NT2/D1 (cell line): Measurements from ENCODE around the gene INTS2.
"Not testable (repeated sequence)": the region's sequence is repeated elsewhere in the genome, so short reads cannot be mapped to it uniquely, and the experiment has no call there.

Source experiments
- DNase-seq: peaks from one replicate; pipeline ENCODE4 v3.0.0-alpha.2; 2011; ENCODE audit warnings: low read depth, low spot score
- H3K27me3 ChIP-seq: 2 replicates; pipeline ENCODE4 v1.6.0; 2011; ENCODE audit warnings: mild to moderate bottlenecking; ENCODE audit not compliant: insufficient read length, insufficient read depth
- H3K36me3 ChIP-seq: 2 replicates; pipeline ENCODE4 v1.6.1; 2011; ENCODE audit warnings: mild to moderate bottlenecking, low read length, mixed read lengths; ENCODE audit not compliant: insufficient read depth, insufficient read length
- H3K4me1 ChIP-seq: 2 replicates; pipeline ENCODE4 v1.5.1; 2011; ENCODE audit not compliant: insufficient read depth, insufficient read length
- H3K4me3 ChIP-seq: 2 replicates; pipeline ENCODE4 v1.5.1; 2011; ENCODE audit warnings: low read depth; ENCODE audit not compliant: insufficient read length
- H3K9ac ChIP-seq: 2 replicates; pipeline ENCODE4 v1.6.0; 2011; ENCODE audit warnings: low read depth; ENCODE audit not compliant: insufficient read length
- H3K9me3 ChIP-seq: 2 replicates; pipeline ENCODE4 v1.5.1; 2011; ENCODE audit warnings: mild to moderate bottlenecking, low read length; ENCODE audit not compliant: insufficient read depth
- SUZ12 ChIP-seq: IDR thresholded peaks from 2 replicates; pipeline ENCODE4 v1.6.1; 2011; ENCODE audit not compliant: insufficient read length, insufficient read depth; ENCODE audit errors: extremely low read depth
- YY1 ChIP-seq: IDR thresholded peaks from 2 replicates; pipeline ENCODE4 v1.6.1; 2011; ENCODE audit not compliant: insufficient read length, insufficient read depth
- ZNF274 ChIP-seq: IDR thresholded peaks from 2 replicates; pipeline ENCODE4 v1.6.1; 2011; ENCODE audit warnings: mild to moderate bottlenecking, low read depth, low read length

Gene INTS2

DNA sequence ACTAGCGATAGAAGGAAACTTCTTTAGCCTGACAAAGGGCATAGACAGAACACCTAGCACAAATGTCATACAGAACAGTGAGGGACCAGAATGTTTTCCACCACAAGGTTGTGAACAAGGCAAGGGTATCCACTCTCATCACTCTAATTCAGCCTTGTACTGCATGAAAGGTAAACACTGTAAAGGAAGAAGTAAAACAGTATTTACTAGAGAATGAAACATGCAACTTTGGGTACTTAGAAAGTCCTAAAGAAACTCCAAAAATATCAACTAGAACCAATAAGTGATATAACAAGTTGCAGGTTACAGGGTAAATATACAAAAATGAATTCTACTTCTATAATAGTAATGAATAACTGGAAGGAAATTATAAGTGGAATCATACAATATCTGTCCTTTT is 96.7 kb downstream of the INTS2 start:
- H3K36me3 ChIP-seq: peaks cover 6% of the 10 kb centered on the region
- H3K9me3 ChIP-seq: peaks cover 11% of the 10 kb centered on the region
- no peak for TF ChIP-seq YY1
- TF ChIP-seq ZNF274: no peak
- TF ChIP-seq SUZ12: no peak
- no peak for DNase-seq
- no peak overlapping the region for H3K4me3 ChIP-seq
- H3K9ac ChIP-seq: no peak overlapping the region
- no peaks in the 10 kb centered on the region for H3K4me1 ChIP-seq
- no peaks in the 10 kb centered on the region for H3K27me3 ChIP-seq

DNA sequence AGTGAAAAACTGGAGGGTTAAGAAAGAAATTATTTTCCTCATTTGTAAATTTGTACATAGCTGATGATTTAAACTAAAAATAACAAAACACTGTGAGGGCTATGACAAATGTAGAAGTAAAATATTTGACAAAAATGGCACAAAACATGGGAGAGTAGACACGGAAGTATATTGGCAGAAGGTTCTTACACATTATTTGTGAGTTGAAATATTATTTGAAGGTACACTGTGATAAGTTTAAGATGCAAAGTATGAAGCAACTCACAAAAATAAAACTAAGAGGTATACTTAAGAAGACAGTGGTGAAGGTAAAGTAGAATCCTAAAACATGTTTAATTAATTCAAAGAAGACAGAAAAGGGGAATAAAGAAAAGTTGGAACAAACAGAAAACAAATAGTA is 99.1 kb downstream of the INTS2 start:
- Histone ChIP-seq H3K4me3 (no peak overlapping the region), H3K9ac (no peak overlapping the region), H3K27me3 (no peaks in the 10 kb centered on the region), H3K9me3 (peaks cover 11% of the 10 kb centered on the region), H3K4me1 (no peaks in the 10 kb centered on the region), H3K36me3 (peaks cover 6% of the 10 kb centered on the region)
- no peak for DNase-seq
- TF ChIP-seq YY1: no peak
- no peak for TF ChIP-seq SUZ12
- no peak for TF ChIP-seq ZNF274

DNA sequence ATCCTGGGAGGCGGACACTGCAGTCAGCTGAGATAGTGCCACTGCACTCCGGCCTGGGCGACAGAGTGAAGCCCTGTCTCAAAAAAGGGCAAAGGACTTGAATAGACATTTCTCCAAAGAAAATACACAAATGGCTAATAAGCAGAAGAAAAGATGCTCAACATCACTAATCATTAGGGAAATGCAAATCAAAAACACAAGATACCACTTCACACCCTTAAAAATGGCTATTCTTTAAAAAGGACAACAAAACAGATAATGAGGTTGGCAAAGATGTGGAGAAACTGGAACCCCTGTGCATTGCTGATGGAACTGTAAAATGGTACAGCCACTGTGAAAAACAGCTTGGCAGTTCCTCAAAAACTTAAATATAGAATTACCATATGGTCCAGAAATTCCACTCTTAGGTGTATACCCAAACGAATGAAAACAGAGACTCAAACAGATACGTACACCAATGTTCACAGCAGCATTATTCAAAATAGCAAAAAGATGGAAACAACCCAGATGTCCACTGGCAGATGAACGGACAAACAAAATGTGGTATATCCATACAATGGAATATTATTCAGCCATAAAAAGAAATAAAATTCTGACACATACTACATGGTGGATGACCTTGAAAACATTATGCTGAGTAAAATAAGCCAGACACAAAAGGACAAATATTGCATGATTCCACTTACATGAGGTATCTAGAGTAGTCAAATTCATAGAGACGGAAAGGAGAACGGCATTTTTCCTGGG is 100.0 kb downstream of the INTS2 start:
- Histone ChIP-seq H3K36me3 (peaks cover 6% of the 10 kb centered on the region), H3K27me3 (no peaks in the 10 kb centered on the region), H3K4me1 (no peaks in the 10 kb centered on the region), H3K9ac (no peak overlapping the region), H3K4me3 (no peak overlapping the region), H3K9me3 (peaks cover 11% of the 10 kb centered on the region)
- TF ChIP-seq SUZ12 (no peak), YY1 (no peak), ZNF274 (no peak)
- no peak for DNase-seq

- not testable (repeated sequence) for H3K4me3 ChIP-seq, H3K4me1 ChIP-seq, DNase-seq, H3K27me3 ChIP-seq, H3K9ac ChIP-seq, H3K36me3 ChIP-seq
- peaks cover 11% of the 10 kb centered on the region for H3K9me3 ChIP-seq
Observed at GRCh38 chr17:61826866-61827265, 100.9 kb downstream of the INTS2 start.

DNA sequence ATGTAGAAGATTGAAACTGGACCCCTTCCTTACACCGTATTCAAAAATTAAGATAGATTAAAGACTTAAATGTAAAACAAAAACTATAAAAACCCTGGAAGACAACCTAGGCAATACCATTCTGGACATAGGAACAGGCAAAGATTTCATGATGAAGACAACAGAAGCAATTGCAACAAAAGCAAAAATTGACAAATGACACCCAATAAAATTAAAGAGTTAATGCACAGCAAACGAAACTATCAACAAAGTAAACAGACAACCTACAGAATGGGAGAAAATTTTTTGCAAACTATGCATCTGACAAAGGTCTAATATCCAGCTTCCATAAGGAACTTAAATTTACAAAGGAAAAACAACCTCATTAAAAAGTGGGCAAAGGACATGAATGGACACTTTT is 101.6 kb downstream of the INTS2 start:
- H3K27me3 ChIP-seq, DNase-seq, H3K4me3 ChIP-seq, H3K9ac ChIP-seq, H3K4me1 ChIP-seq: not testable (repeated sequence)
- Histone ChIP-seq H3K9me3 (peaks cover 12% of the 10 kb centered on the region), H3K36me3 (peaks cover 14% of the 10 kb centered on the region)

- Histone ChIP-seq H3K36me3 (peaks cover 20% of the 10 kb centered on the region), H3K4me3 (no peak overlapping the region), H3K9ac (no peak overlapping the region), H3K27me3 (no peaks in the 10 kb centered on the region), H3K4me1 (no peaks in the 10 kb centered on the region), H3K9me3 (peaks cover 16% of the 10 kb centered on the region)
- no peak for TF ChIP-seq SUZ12
- TF ChIP-seq YY1: no peak
- TF ChIP-seq ZNF274: no peak
- no peak for DNase-seq
Observed at GRCh38 chr17:61825448-61826137, 102.2 kb downstream of the INTS2 start.

- H3K9ac ChIP-seq: no peak overlapping the region
- H3K9me3 ChIP-seq: peaks cover 5% of the 10 kb centered on the region
- no peaks in the 10 kb centered on the region for H3K4me1 ChIP-seq
- DNase-seq: no peak
- no peak overlapping the region for H3K4me3 ChIP-seq
- no peaks in the 10 kb centered on the region for H3K27me3 ChIP-seq
- peaks cover 13% of the 10 kb centered on the region for H3K36me3 ChIP-seq
- TF ChIP-seq SUZ12 (no peak), YY1 (no peak), ZNF274 (no peak)
Observed at GRCh38 chr17:61822326-61823285, 105.2 kb downstream of the INTS2 start.
